ENCODE data around the gene APBB2. TPM values are rescaled to one million over a fixed set of nuclear protein-coding genes. Genes with fewer than 3 reads are reported as not detected.
A peak's percentile ranks its signal among the peaks of the same experiment; 100 is the strongest.

Gene APBB2
- total and polyA plus RNA-seq, 11 donors = 8.6 to 39.1 (median 26.7) TPM

DNA sequence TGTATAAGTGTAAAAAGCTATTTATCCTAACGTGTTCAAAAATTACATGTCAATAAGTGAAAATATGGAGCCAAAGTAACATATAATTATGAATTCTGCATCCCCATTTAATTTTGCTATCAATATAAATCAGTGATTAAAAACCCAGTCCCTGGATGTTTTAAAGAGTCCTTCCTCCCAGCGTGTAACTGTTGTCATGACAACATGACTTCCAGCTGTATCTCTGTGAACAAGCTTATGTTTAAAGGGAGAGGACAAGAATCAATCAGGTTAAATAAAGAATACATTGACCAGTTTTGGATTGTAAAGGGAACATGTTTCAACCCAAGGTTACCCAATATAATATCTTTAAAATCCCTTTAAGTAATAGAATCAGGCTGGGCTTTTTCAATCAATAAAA, 244.8 kb downstream of the APBB2 start:
- 70 to 76% (median 73%) methylated on average over 2 of the region's 2 CpGs for WGBS, 4 donors
- intact Hi-C loops (cut with DNase I) = loop anchor here in 1 of 10 donors (5.0 kb wide), 1 partner anchor 37 kb away; no protein-coding TSS in a partner anchor
- no peak for ATAC-seq

DNA sequence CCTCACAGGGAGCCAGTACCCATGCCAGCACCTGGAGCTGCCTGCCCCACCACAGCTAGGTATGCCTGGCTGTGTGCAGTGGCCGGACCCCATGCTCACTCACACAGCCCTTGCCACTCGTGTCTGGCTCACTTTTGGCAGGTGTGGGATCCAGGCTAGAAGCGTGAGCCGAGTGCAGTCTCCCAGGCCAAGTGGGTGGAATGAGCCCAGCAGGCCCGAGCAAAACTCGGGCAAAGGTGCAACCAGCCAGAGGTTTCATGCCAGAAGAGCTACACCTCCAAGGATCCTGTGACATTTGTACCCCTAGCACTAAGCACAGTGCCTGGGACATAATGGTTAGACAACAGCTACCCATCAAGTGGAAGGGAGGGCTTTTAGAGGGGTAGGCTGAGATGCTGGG, 246.8 kb downstream of the APBB2 start:
- Histone ChIP-seq H3K4me1 (peaks cover 0 to 18% (median 3%) of the 10 kb centered on the region in 12 donors), H3K36me3 (no peaks in the 10 kb centered on the region), H3K27ac (peak overlapping the region in 1 of 12 donors; percentile 33), H3K4me3 (no peak overlapping the region), H3K9me3 (no peaks in the 10 kb centered on the region), H3K27me3 (no peaks in the 10 kb centered on the region)
- TF ChIP-seq, protein P1, sequence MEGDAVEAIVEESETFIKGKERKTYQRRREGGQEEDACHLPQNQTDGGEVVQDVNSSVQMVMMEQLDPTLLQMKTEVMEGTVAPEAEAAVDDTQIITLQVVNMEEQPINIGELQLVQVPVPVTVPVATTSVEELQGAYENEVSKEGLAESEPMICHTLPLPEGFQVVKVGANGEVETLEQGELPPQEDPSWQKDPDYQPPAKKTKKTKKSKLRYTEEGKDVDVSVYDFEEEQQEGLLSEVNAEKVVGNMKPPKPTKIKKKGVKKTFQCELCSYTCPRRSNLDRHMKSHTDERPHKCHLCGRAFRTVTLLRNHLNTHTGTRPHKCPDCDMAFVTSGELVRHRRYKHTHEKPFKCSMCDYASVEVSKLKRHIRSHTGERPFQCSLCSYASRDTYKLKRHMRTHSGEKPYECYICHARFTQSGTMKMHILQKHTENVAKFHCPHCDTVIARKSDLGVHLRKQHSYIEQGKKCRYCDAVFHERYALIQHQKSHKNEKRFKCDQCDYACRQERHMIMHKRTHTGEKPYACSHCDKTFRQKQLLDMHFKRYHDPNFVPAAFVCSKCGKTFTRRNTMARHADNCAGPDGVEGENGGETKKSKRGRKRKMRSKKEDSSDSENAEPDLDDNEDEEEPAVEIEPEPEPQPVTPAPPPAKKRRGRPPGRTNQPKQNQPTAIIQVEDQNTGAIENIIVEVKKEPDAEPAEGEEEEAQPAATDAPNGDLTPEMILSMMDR (IDR thresholded peaks at IDR 0.05) = no peak
- TF ChIP-seq POLR2A (IDR thresholded peaks at IDR 0.05) = no peak
- 92 to 100% (median 98%) methylated on average over 4 to 6 of the region's 6 CpGs for WGBS, 4 donors
- intact Hi-C loops (cut with DNase I) = loop anchor here in 1 of 10 donors (5.0 kb wide), 1 partner anchor 35 kb away; no protein-coding TSS in a partner anchor
- DNase-seq (no peak), ATAC-seq (no peak)

More for the DNA sequence above, 244.8 kb downstream of the APBB2 start:
- H3K9me3 ChIP-seq = no peaks in the 10 kb centered on the region
- TF ChIP-seq, protein P1 (IDR thresholded peaks at IDR 0.05) = no peak
- no peak for TF ChIP-seq POLR2A (IDR thresholded peaks at IDR 0.05)
- H3K27me3 ChIP-seq = no peaks in the 10 kb centered on the region
- DNase-seq = no peak
- H3K36me3 ChIP-seq = no peaks in the 10 kb centered on the region
- no peak overlapping the region for H3K4me3 ChIP-seq
- peaks cover 0 to 2% (median 0%) of the 10 kb centered on the region in 12 donors for H3K4me1 ChIP-seq
- no peak overlapping the region for H3K27ac ChIP-seq

DNA sequence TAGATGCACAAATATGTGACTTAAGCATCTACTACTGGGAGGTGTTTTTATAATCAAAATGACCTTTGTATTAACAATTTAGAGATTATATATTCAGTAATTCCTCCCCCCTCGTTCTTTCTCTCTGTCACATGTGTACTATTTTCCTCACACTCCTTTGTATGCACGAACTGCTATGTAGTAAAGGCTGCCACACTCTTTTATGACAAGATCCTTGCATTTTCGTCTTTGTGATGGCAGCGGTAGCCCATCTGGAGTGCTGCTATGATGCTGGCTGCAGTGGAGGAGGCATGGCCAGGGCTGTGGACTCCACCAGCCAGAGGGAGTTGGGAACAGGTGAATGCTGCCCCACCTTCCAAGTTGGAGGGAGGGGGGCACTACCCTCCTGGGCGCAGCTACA, 248.3 kb downstream of the APBB2 start:
- WGBS, 4 donors = 85 to 95% (median 92%) methylated on average over 5 of the region's 5 CpGs
- Histone ChIP-seq H3K4me1 (peaks cover 0 to 29% (median 8%) of the 10 kb centered on the region in 12 donors), H3K27ac (no peak overlapping the region), H3K4me3 (no peak overlapping the region), H3K9me3 (no peaks in the 10 kb centered on the region), H3K36me3 (no peaks in the 10 kb centered on the region), H3K27me3 (no peaks in the 10 kb centered on the region)
- intact Hi-C loops (cut with DNase I) = loop anchor here in 1 of 10 donors (5.0 kb wide), 1 partner anchor 34 kb away; no protein-coding TSS in a partner anchor
- no peak for TF ChIP-seq POLR2A (IDR thresholded peaks at IDR 0.05)
- TF ChIP-seq, protein P1 (IDR thresholded peaks at IDR 0.05) = no peak
- ATAC-seq (no peak), DNase-seq (no peak)

DNA sequence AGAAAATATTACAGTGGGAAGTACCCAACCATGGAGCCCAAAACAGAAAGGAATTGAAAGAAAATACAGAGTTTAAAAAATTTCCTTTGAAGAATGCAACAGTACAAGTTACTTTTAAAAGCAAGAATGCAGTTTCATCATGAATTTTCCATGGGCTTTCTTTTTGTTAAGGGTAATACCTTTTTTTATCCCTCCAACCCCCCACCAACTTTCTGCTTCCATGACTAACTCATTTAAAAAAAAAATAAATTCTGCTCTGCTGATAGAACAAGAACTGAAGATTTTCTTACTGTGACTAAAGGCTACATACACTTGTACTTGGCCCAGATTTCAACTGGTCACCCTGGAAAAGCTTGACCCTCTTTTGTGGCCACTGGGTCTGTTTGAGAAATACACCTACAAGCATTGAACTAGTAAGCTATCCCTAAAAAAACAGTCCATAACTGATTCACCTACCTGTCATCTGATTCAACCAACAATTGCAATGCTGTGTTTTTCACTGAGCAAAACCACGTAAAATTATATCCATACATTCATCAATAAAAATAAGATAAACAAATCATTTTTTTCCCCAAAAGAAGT, 250.4 kb downstream of the APBB2 start:
- DNase-seq (no peak), ATAC-seq (no peak)
- Histone ChIP-seq H3K4me3 (no peak overlapping the region), H3K4me1 (peaks cover 0 to 29% (median 8%) of the 10 kb centered on the region in 12 donors), H3K36me3 (no peaks in the 10 kb centered on the region), H3K9me3 (no peaks in the 10 kb centered on the region), H3K27me3 (no peaks in the 10 kb centered on the region), H3K27ac (peak overlapping the region in 2 of 12 donors; percentile 23 to 51)
- TF ChIP-seq POLR2A (IDR thresholded peaks at IDR 0.05) = no peak
- intact Hi-C loops (cut with DNase I) = no loop called here
- 99 to 100% (median 100%) methylated on average over 1 of the region's 1 CpG for WGBS, 4 donors

Data from heart left ventricle (tissue), 16 donors.